Osteoblast (primary cell): Measurements from ENCODE around the gene MAOA. TPM values are rescaled to one million over a fixed set of nuclear protein-coding genes. Genes with fewer than 3 reads are reported as not detected.
"Not testable (repeated sequence)": the region's sequence is repeated elsewhere in the genome, so short reads cannot be mapped to it uniquely, and the experiment has no call there.

Experiments used
- DNase-seq: peaks from one replicate; pipeline ENCODE4 v3.0.0; 2011; ENCODE audit warnings: low spot score, mixed read lengths; ENCODE audit not compliant: insufficient read length; ENCODE audit errors: missing footprints
- H2AFZ ChIP-seq: 2 replicates; pipeline ENCODE4 v1.6.0; 2011; ENCODE audit warnings: mild to moderate bottlenecking, low read length
- H3K27ac ChIP-seq: 2 replicates; pipeline ENCODE4 v1.5.1; 2011; ENCODE audit warnings: mild to moderate bottlenecking, low read depth, low read length, moderate library complexity
- H3K27me3 ChIP-seq: 2 replicates; pipeline ENCODE4 v1.6.0; 2012; ENCODE audit warnings: mild to moderate bottlenecking, control low read depth, inconsistent platforms, low read length, moderate library complexity; ENCODE audit not compliant: insufficient read depth
- H3K36me3 ChIP-seq: 2 replicates; pipeline ENCODE4 v1.5.1; 2011; ENCODE audit warnings: mild to moderate bottlenecking, low read length, control low read depth, moderate library complexity; ENCODE audit not compliant: insufficient read depth
- H3K4me1 ChIP-seq: 2 replicates; pipeline ENCODE4 v1.5.1; 2011; ENCODE audit warnings: mild to moderate bottlenecking, low read length, control low read depth, moderate library complexity; ENCODE audit not compliant: insufficient read depth
- H3K4me2 ChIP-seq: 2 replicates; pipeline ENCODE4 v1.6.0; 2011; ENCODE audit warnings: mild to moderate bottlenecking, low read length; ENCODE audit not compliant: insufficient read depth
- H3K4me3 ChIP-seq: fragments of 200-600 bp; sonication (generic); 3 replicates; pipeline ENCODE4 v1.5.1; 2012; ENCODE audit warnings: mild to moderate bottlenecking, low read length, inconsistent platforms; ENCODE audit not compliant: insufficient read depth
- H3K79me2 ChIP-seq: 2 replicates; pipeline ENCODE4 v1.6.0; 2012; ENCODE audit warnings: mild to moderate bottlenecking, low read length, control low read depth, inconsistent platforms; ENCODE audit not compliant: insufficient read depth
- H3K9me3 ChIP-seq: 2 replicates; pipeline ENCODE4 v1.5.1; 2011; ENCODE audit warnings: low read depth, low read length, control low read depth
- H4K20me1 ChIP-seq: 2 replicates; pipeline ENCODE4 v1.6.0; 2012; ENCODE audit warnings: mild to moderate bottlenecking, low read length, control low read depth; ENCODE audit not compliant: insufficient read depth
- total RNA-seq: library from RNA; depleted of rRNA; stranded (reverse); fragments of >200 nt; gene quantifications from 2 replicates; pipeline ENCODE4 v1.2.3, GENCODE V29; 2012
- TF ChIP-seq, protein P1 (sequence below): IDR thresholded peaks from 2 replicates; pipeline ENCODE4 v1.5.1; 2011; ENCODE audit warnings: mild to moderate bottlenecking, low read depth, low read length, moderate library complexity; ENCODE audit errors: extremely low read depth

Gene MAOA
- total RNA-seq, 1 donor, result 5.8 TPM

DNA sequence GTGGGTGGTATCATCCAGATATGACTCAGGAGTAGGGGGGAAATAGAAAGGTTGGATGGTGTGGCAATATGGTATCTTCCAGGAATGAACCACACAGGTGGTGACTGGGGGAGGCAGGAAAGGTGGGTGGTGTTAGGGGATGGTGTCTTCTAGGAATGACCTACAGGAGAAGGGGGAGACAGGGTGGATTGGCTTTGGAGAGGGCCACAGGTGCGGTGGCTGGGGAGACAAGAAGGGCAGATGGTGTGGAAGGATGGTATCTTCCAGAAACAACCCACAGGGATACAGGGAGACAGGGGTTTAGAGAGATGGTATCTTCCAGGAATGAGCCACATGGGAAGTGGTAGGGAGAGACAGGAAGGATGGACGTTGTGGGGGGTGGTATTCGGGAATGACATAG lies 64.0 kb downstream of the MAOA start:
- Histone ChIP-seq H3K4me2 (no peak overlapping the region), H3K27ac (no peak overlapping the region), H3K4me1 (no peaks in the 10 kb centered on the region), H3K4me3 (no peak overlapping the region), H2AFZ (no peak overlapping the region), H4K20me1 (no peaks in the 10 kb centered on the region), H3K79me2 (no peaks in the 10 kb centered on the region), H3K9me3 (no peaks in the 10 kb centered on the region), H3K36me3 (no peaks in the 10 kb centered on the region), H3K27me3 (no peaks in the 10 kb centered on the region)
- TF ChIP-seq, protein P1, sequence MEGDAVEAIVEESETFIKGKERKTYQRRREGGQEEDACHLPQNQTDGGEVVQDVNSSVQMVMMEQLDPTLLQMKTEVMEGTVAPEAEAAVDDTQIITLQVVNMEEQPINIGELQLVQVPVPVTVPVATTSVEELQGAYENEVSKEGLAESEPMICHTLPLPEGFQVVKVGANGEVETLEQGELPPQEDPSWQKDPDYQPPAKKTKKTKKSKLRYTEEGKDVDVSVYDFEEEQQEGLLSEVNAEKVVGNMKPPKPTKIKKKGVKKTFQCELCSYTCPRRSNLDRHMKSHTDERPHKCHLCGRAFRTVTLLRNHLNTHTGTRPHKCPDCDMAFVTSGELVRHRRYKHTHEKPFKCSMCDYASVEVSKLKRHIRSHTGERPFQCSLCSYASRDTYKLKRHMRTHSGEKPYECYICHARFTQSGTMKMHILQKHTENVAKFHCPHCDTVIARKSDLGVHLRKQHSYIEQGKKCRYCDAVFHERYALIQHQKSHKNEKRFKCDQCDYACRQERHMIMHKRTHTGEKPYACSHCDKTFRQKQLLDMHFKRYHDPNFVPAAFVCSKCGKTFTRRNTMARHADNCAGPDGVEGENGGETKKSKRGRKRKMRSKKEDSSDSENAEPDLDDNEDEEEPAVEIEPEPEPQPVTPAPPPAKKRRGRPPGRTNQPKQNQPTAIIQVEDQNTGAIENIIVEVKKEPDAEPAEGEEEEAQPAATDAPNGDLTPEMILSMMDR, result no peak
- no peak for DNase-seq

DNA sequence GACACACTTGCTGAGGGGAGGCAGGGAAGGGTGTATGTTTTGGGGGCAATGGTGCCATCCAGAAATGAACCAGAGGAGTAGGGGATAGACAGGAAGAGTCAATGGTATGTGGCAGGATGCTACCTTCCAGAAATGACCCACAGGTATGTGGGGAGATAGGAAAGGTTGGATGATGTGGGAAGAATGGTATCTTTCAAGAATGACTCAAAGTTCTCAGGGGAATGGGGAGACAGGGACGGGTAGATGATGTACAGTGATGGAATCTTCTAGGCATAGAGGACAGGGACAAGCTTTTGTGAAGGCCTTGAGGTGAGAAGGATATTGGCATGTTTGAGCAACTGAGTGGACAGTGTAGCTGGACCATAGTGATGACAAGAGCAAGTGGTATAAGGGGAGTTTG lies 64.9 kb downstream of the MAOA start:
- Histone ChIP-seq H3K27ac (no peak overlapping the region), H3K36me3 (no peaks in the 10 kb centered on the region), H3K4me2 (no peak overlapping the region), H2AFZ (no peak overlapping the region), H3K27me3 (no peaks in the 10 kb centered on the region), H3K9me3 (no peaks in the 10 kb centered on the region), H3K4me3 (no peak overlapping the region), H4K20me1 (no peaks in the 10 kb centered on the region), H3K4me1 (no peaks in the 10 kb centered on the region), H3K79me2 (no peaks in the 10 kb centered on the region)
- no peak for DNase-seq
- TF ChIP-seq, protein P1, result no peak

DNA sequence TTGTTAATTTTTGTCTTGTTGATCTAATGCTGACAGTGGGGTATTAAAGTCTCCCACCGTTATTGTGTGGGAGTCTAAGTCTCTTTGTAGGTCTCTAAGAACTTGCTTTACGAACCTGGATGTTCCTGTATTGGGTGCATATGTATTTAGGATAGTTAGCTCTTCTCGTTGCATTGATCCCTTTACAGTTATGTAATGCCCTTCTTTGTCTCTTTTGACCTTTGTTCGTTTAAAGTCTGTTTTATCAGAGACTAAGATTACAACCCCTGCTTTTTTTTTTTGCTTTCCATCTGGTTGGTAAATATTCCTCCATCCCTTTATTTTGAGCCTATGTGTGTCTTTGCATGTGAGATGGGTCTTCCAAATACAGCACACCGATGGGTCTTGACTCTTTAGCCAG lies 69.1 kb downstream of the MAOA start:
- not testable (repeated sequence) for H4K20me1 ChIP-seq, H3K36me3 ChIP-seq, H3K4me1 ChIP-seq, H3K4me3 ChIP-seq, H3K27ac ChIP-seq, H3K27me3 ChIP-seq, H2AFZ ChIP-seq, H3K9me3 ChIP-seq, H3K79me2 ChIP-seq, DNase-seq, H3K4me2 ChIP-seq

DNA sequence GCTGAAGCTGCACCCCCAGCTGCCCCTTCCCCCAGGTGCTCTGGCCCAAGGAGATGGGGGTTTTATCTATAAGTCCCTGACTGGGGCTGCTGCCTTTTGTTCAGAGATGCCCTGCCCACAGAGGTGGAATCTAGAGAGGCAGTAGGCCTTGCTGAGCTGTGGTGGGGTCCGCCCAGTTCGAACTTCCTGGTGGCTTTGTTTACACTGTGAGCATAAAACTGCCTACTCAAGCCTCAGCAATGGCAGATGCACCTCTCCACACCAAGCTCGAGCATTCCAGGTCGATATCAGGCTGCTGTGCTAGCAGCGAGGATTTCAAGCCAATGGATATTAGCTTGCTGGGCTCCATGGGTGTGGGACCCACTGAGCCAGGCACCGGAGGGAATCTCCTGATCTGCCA lies 71.2 kb downstream of the MAOA start:
- not testable (repeated sequence) for H3K4me2 ChIP-seq, H3K36me3 ChIP-seq, H3K79me2 ChIP-seq, H3K27me3 ChIP-seq, H3K27ac ChIP-seq, H3K9me3 ChIP-seq, H3K4me3 ChIP-seq, DNase-seq, H2AFZ ChIP-seq, H4K20me1 ChIP-seq, H3K4me1 ChIP-seq

DNA sequence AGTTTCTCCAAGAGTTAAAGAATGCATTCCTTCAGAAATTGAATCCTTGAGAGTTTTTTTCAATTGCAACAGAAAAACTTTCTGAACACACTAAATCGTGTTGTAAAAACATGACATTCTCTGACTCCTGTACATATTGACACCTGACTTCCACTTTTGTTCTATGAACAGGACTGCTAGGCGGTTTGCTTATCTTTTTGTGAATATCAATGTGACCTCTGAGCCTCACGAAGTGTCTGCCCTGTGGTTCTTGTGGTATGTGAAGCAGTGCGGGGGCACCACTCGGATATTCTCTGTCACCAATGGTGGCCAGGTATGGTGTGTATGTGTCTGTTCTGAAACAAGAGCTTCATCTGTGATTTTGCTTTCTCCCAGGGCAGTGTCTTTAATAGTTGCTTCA lies 71.9 kb downstream of the MAOA start:
- no peaks in the 10 kb centered on the region for H3K79me2 ChIP-seq
- H3K27ac ChIP-seq, result no peak overlapping the region
- no peak overlapping the region for H2AFZ ChIP-seq
- TF ChIP-seq, protein P1, result no peak
- H4K20me1 ChIP-seq, result no peaks in the 10 kb centered on the region
- no peaks in the 10 kb centered on the region for H3K4me1 ChIP-seq
- no peak for DNase-seq
- H3K4me2 ChIP-seq, result no peak overlapping the region
- H3K9me3 ChIP-seq, result no peaks in the 10 kb centered on the region
- H3K36me3 ChIP-seq, result no peaks in the 10 kb centered on the region
- no peak overlapping the region for H3K4me3 ChIP-seq
- H3K27me3 ChIP-seq, result peaks cover 6% of the 10 kb centered on the region
